HepG2 (cell line): ENCODE data around the gene CCSER2. TPM values are rescaled to one million over a fixed set of nuclear protein-coding genes. Genes with fewer than 3 reads are reported as not detected.

ENCODE experiments used
- ATAC-seq: fragments of 200-7000 bp; cut with Tn5 transposase; 3 replicates; pipeline ENCODE4 v1.9.1; 2020; ENCODE audit warnings: mild to moderate bottlenecking, moderate library complexity
- BruUV-seq: library from RNA; stranded (reverse); fragments of 400-500 nt; replicated peaks from 2 replicates; lab custom pipeline; 2021; lab: Mats Ljungman, UMichigan
- CTCF ChIA-PET: fragments of 300-600 bp; formaldehyde crosslinking; extraction: SDS; loops from one replicate; lab custom pipeline; 2021; ENCODE audit warnings: low total read pairs, inconsistent platforms, low intra/inter-chr PET ratio; lab: Yijun Ruan, JAX
- POLR2A ChIA-PET: fragments of 350-600 bp; sonication (Branson Sonifier 250); formaldehyde crosslinking; loops from one replicate; lab custom pipeline; 2020; ENCODE audit warnings: antibody characterized with exemption, inconsistent platforms; lab: Yijun Ruan, JAX
- DNase-seq: peaks from one replicate; pipeline ENCODE4 v3.0.0-alpha.2; 2015; ENCODE audit warnings: low spot score
- FAIRE-seq: peaks from 3 replicates; lab custom pipeline; 2011; peaks lifted over from hg19 to GRCh38; lab: Jason Lieb, UNC
- H2AFZ ChIP-seq: one replicate; pipeline ENCODE4 v1.6.1; 2011; ENCODE audit warnings: low read length, inconsistent platforms
- H3K27ac ChIP-seq: fragments of 300-600 bp; 3 replicates; pipeline ENCODE4 v1.8.0; 2011; ENCODE audit warnings: mixed run types, mild to moderate bottlenecking, mixed read lengths, low read length, inconsistent platforms; ENCODE audit not compliant: insufficient read depth; ENCODE audit errors: extremely low read length
- H3K27me3 ChIP-seq, 2 experiments: fragments of 200-600 bp in 1 of 2; 2 replicates in 1 of 2; 3 replicates in 1 of 2; pipeline versions ENCODE4 v1.6.0 to v1.8.0; 2011; ENCODE audit warnings: low read length in 2 of 2, mild to moderate bottlenecking in 2 of 2, moderate library complexity in 2 of 2, inconsistent platforms in 1 of 2; ENCODE audit not compliant: insufficient read depth in 2 of 2, control insufficient read depth in 1 of 2
- H3K36me3 ChIP-seq, 2 experiments: fragments of 200-600 bp in 1 of 2; replicated peaks in 1 of 2; 2 replicates in 1 of 2; 3 replicates in 1 of 2; pipeline versions ENCODE4 v1.5.1 to v1.8.0; 2011; ENCODE audit warnings: low read length in 2 of 2, inconsistent platforms in 1 of 2; ENCODE audit not compliant: insufficient read depth in 2 of 2, control insufficient read depth in 1 of 2
- H3K4me1 ChIP-seq: 2 replicates; pipeline ENCODE4 v1.5.1; 2012; ENCODE audit warnings: low read length, inconsistent platforms; ENCODE audit not compliant: insufficient read depth
- H3K4me2 ChIP-seq: 2 replicates; pipeline ENCODE4 v1.6.0; 2011; ENCODE audit warnings: low read depth, low read length, inconsistent platforms
- H3K4me3 ChIP-seq, 3 experiments: fragments of 200-600 bp in 1 of 3; sonication (generic), shearing (Covaris generic) in 1 of 3; replicated peaks in 1 of 3; 2 replicates each; pipeline ENCODE4 v1.5.1; 2011 to 2016; ENCODE audit warnings: low read length in 3 of 3, inconsistent platforms in 2 of 3, low read depth in 2 of 3, mild to moderate bottlenecking in 2 of 3, control low read depth in 1 of 3, mixed read lengths in 1 of 3; ENCODE audit not compliant: insufficient read depth in 1 of 3
- H3K79me2 ChIP-seq: one replicate; pipeline ENCODE4 v1.6.1; 2011; ENCODE audit warnings: low read length, inconsistent platforms; ENCODE audit not compliant: insufficient read depth
- H3K9ac ChIP-seq: 2 replicates; pipeline ENCODE4 v1.6.0; 2011; ENCODE audit warnings: mild to moderate bottlenecking, low read depth, low read length, inconsistent platforms; ENCODE audit not compliant: insufficient read depth
- H3K9me3 ChIP-seq: 2 replicates; pipeline ENCODE4 v1.5.1; 2012; ENCODE audit warnings: mild to moderate bottlenecking, low read length
- H4K20me1 ChIP-seq: 2 replicates; pipeline ENCODE4 v1.6.0; 2011; ENCODE audit warnings: inconsistent platforms, mild to moderate bottlenecking, low read length, moderate library complexity; ENCODE audit not compliant: insufficient read depth
- HMGXB3 ChIP-seq: sonication (generic); formaldehyde crosslinking; IDR thresholded peaks from 2 replicates; pipeline ENCODE4 v1.4.0; 2020; ENCODE audit warnings: missing genetic modification reagents, borderline replicate concordance
- HNF4G ChIP-seq, 2 experiments: sonication (generic) in 1 of 2; formaldehyde crosslinking in 1 of 2; IDR thresholded peaks; 2 replicates each; pipeline versions ENCODE4 v1.4.0 to v1.6.1; 2011 to 2020; ENCODE audit warnings: borderline replicate concordance in 2 of 2, low read depth in 2 of 2, mild to moderate bottlenecking in 2 of 2, low read length in 1 of 2, missing genetic modification reagents in 1 of 2, moderate library complexity in 1 of 2
- MAFG ChIP-seq: sonication (generic); formaldehyde crosslinking; IDR thresholded peaks from 2 replicates; pipeline ENCODE4 v1.5.1; 2020; ENCODE audit warnings: mild to moderate bottlenecking, missing genetic modification reagents
- MZF1 ChIP-seq: sonication (generic); formaldehyde crosslinking; IDR thresholded peaks from 2 replicates; pipeline ENCODE4 v1.8.1; 2023; ENCODE audit warnings: mild to moderate bottlenecking, missing genetic modification reagents, borderline replicate concordance
- RCOR2 ChIP-seq: IDR thresholded peaks from 2 replicates; pipeline ENCODE4 v1.6.1; 2016; ENCODE audit warnings: missing biosample characterization, missing genetic modification reagents
- ZMYM2 ChIP-seq: sonication (generic); formaldehyde crosslinking; IDR thresholded peaks from 2 replicates; pipeline ENCODE4 v1.8.0; 2022; ENCODE audit warnings: mild to moderate bottlenecking, missing genetic modification reagents
- ZNF317 ChIP-seq: sonication (generic); formaldehyde crosslinking; IDR thresholded peaks from 2 replicates; pipeline ENCODE4 v1.5.0; 2020; ENCODE audit warnings: mild to moderate bottlenecking, missing genetic modification reagents
- ZNF773 ChIP-seq: sonication (generic); formaldehyde crosslinking; IDR thresholded peaks from 2 replicates; pipeline ENCODE4 v1.4.0; 2020; ENCODE audit warnings: missing genetic modification reagents, borderline replicate concordance
- WGBS: methylation state at CpG from one replicate; pipeline ENCODE4 v1.1.6; 2017; ENCODE audit warnings: low lambda C conversion rate; 5-methylcytosine and 5-hydroxymethylcytosine counted together
- in situ Hi-C: cut with HindIII; loops from 2 replicates; pipeline ENCODE4 v1.10.0; 2017; ENCODE audit warnings: low pct_unique_long_range_greater_than_20kb; ENCODE audit not compliant: extremely low pct_ligation_motif_present
- intact Hi-C: fragments of 100-400 bp; cut with micrococcal nuclease; formaldehyde crosslinking; loops from one replicate; pipeline ENCODE4 v1.10.0; 2022; ENCODE audit not compliant: unreplicated experiment
- polyA plus RNA-seq, 8 experiments: library from polyadenylated mRNA; depleted of rRNA in 3 of 8; stranded (reverse) in 7 of 8; unstranded in 1 of 8; fragments of >200 nt; fragmentation: Illumina TruSeq in 4 of 8; extraction: Trizol in 4 of 8; gene quantifications; 2 replicates each; pipeline versions ENCODE4 v1.2.1 to v1.2.3, GENCODE V29; 2011 to 2016; ENCODE audit warnings: low read depth in 4 of 8, missing spikeins in 1 of 8, mixed read lengths in 1 of 8; ENCODE audit not compliant: insufficient read depth in 1 of 8
- total RNA-seq, 5 experiments: library from RNA; depleted of rRNA; stranded (reverse); fragments of >200 nt; fragmentation: Illumina TruSeq; extraction: Trizol; gene quantifications; 2 replicates each; pipeline ENCODE4 v1.2.3, GENCODE V29; 2016; ENCODE audit warnings: low read depth in 1 of 5

Gene CCSER2
- total and polyA plus RNA-seq, 2 of the 13 experiments (the other 11 are each of a cell fraction or from before 2014, with no cell fraction given), result 13.3 to 17.2 TPM

- Histone ChIP-seq H3K4me2 (no peak overlapping the region), H2AFZ (no peak overlapping the region), H3K4me3 (no peak overlapping the region), H3K4me1 (peaks cover 23% of the 10 kb centered on the region), H3K79me2 (no peaks in the 10 kb centered on the region), H3K27me3 (no peaks in the 10 kb centered on the region), H3K36me3 (no peaks in the 10 kb centered on the region), H3K9me3 (no peaks in the 10 kb centered on the region), H4K20me1 (no peaks in the 10 kb centered on the region), H3K27ac (no peak overlapping the region), H3K9ac (no peak overlapping the region)
- 98% methylated on average over 9 of the region's 9 CpGs for WGBS
- intact Hi-C loops (no loop called here), in situ Hi-C loops (no loop called here)
- ChIA-PET POLR2A (no interaction called here), CTCF (no interaction called here)
- TF ChIP-seq ZMYM2 (CRISPR knock-in tag), result no peak
- no peak for TF ChIP-seq MZF1 (CRISPR knock-in tag)
- TF ChIP-seq RCOR2 (CRISPR knock-in tag), result no peak
- TF ChIP-seq ZNF317 (CRISPR knock-in tag), result no peak
- TF ChIP-seq ZNF773 (CRISPR knock-in tag), result no peak
- no peak for TF ChIP-seq MAFG (CRISPR knock-in tag)
- no peak for TF ChIP-seq HMGXB3 (CRISPR knock-in tag)
- no peak for TF ChIP-seq HNF4G (IDR thresholded peaks at IDR 0.05; ENCODE audit: borderline replicate concordance, low read depth, low read length)
- TF ChIP-seq HNF4G (CRISPR knock-in tag; IDR thresholded peaks at IDR 0.05; ENCODE audit: borderline replicate concordance, low read depth), result no peak
- ATAC-seq (0 out of 3 replicates have a peak, but pooled peaks have one; percentile 22), DNase-seq (no peak), FAIRE-seq (no peak)
- no TSS peak for BruUV-seq
Observed at GRCh38 chr10:84493951-84494848, 165.8 kb downstream of the CCSER2 start.
